GM21717 (cell line): ENCODE results near the gene VGLL3.
"Not testable (repeated sequence)": the region's sequence is repeated elsewhere in the genome, so short reads cannot be mapped to it uniquely, and the experiment has no call there.

Experiments
- ATAC-seq: cut with Tn5 transposase; IDR thresholded peaks from one replicate; pipeline ENCODE4 v1.9.1; 2021; ENCODE audit warnings: mild to moderate bottlenecking, moderate library complexity; ENCODE audit not compliant: unreplicated experiment

Gene VGLL3

GRCh38 chr3:86990734-86991481 is at the start of gene VGLL3:
Gene VGLL3 (minus strand): TSS chr3:86991149. CDS start chr3:86990743, 406 bp downstream.
- ATAC-seq = no peak

- ATAC-seq = no peak
Observed at GRCh38 chr3:87037652-87038051, 46.7 kb upstream of the VGLL3 start.

GRCh38 chr3:87036671-87037070 is 45.7 kb upstream of the VGLL3 start:
- ATAC-seq = no peak

- ATAC-seq = no peak
Observed at GRCh38 chr3:87035339-87035738, 44.4 kb upstream of the VGLL3 start.

DNA sequence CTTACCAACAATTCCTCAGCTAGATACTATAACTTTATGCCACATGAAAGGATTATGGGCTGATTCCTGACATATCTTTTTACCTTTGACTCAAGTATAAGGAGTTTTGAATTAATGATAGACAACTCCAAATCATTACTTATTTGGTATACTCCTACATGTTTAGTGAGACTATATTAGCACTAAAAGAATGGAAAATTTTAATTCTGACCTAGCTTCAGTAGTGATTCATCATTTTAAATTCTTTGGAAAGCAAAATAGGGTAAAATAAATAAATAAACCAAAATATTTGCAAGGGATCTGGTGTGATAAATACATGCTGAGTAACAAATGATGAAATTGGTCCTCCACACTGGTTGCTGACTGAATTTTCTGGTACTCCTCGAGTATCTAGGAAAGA is 42.3 kb upstream of the VGLL3 start:
- no peak for ATAC-seq

GRCh38 chr3:87025661-87026645 is 35.0 kb upstream of the VGLL3 start:
- ATAC-seq = no peak

DNA sequence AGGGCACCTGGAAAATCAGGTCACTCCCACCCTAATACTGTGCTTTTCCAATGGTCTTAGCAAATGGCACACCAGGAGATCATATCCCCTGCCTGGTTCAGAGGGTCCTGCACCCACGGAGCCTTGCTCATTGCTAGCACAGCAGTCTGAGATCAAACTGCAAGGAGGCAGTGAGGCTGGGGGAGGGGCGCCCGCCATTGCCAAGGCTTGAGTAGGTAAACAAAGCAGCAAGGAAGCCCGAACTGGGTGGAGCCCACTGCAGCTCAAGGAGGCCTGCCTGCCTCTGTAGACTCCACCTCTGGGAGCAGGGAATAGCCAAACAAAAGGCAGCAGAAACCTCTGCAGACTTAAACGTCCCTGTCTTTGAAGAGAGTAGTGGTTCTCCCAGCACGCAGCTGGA is 26.4 kb upstream of the VGLL3 start:
- ATAC-seq = not testable (repeated sequence)

GRCh38 chr3:87009271-87009670 is 18.3 kb upstream of the VGLL3 start:
- ATAC-seq = no peak

- ATAC-seq = no peak
Observed at GRCh38 chr3:87006844-87007439, 16.0 kb upstream of the VGLL3 start.

DNA sequence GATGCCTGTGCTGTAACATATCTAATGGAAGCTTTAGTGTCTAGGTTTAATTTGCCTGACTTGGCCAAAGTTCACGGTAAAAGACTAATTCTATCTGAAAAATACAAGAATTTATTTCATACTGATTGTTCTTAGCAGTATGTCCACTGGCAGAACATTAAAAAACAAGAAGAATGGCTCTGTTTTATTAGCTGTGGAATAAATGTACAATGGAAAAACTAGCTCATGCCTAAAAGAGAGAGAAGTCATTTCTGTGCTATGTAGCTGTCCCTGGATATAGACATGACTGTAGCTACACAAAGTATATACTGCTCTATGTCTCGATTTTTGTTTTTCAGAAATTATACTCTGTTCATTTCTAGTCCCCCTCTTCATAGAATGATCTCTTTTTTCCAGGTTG is 13.9 kb upstream of the VGLL3 start:
- ATAC-seq = no peak

DNA sequence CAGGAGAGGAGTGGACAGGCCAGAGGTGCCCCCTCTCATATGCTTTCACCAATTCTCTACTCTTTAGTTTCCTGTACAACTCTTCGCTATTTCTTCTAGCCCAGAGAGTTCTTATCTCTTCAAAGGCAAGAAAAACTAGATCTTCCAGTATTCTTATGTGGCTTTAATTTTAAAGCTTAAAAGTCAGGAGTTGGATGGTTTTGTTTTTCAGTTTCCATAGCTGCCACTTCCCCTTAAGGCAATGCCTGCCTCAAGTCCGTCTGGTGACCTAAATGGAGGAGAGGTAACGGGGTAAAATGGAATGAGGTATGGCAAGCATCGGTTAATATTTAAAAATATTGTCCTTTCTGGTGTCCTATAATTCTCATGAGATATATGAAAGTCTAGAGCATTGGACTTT is 11.4 kb upstream of the VGLL3 start:
- no peak for ATAC-seq

DNA sequence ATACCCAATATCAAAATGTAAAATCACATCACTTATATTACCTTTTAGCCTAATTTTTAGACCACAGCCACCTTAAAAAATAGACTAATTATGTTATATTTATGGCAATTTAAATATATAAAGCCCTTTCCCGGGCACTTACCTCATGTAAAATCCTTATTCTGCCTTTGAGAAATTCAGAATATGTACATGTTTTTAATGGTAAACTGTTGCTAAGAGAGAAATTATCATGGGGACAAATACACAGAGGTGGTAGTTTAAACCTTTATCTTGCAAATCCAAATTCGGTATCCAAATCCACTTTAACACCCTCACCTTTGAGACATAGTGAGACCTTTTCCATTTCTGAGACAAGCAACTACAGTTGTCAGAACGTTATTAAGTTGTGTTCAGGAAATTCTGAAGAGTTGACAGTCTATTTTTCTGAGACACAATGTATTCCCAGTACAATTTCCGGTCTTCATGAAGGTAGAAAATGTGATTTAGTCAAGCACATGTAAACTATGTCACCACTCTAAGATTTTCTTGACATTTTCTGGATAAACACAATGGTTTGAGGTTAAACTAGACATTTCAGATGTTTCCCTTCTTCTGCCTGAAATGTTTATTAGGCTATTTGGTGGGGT is 10.6 kb upstream of the VGLL3 start:
- no peak for ATAC-seq

GRCh38 chr3:87000940-87001339 is 10.0 kb upstream of the VGLL3 start:
- no peak for ATAC-seq

GRCh38 chr3:86998569-86998968 is 7.6 kb upstream of the VGLL3 start:
- no peak for ATAC-seq

- ATAC-seq = no peak
Observed at GRCh38 chr3:86996261-86996955, 5.5 kb upstream of the VGLL3 start.

DNA sequence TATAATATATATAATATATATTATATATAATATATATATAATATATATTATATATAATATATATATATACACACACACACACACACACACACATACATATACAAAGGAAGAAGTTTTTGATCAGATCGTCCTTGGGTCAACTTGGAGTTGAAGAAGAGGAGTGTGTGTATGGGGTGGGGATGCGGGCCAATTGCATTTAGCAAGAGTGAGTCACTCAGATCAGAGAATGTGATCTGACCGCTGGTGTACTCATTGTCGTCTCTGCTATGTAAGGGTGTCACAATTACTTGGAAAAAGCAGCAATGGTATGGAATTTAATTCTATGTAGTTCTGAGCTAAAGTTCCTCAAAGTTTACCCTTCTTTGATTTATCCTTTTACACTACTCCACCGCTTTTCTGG is 4.6 kb upstream of the VGLL3 start:
- ATAC-seq = no peak

DNA sequence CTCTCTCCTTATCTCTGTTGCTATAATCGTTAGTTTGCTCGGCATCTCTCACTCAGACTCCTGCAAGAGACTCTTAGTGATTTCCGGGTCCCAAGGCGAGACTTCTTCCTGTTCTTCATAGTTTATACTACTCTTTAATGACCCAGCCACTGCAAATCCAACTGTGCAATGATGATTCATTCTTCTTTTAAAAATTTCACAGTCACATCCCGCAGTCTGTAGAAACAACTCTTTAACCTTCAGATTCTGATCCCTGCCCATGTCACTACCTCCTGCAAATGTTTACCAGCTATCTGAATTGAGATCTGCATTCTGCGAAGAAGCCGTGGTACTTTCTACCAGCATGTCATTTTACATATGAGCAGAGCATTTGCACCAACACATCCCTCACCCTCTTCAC is 2.8 kb upstream of the VGLL3 start:
- no peak for ATAC-seq

DNA sequence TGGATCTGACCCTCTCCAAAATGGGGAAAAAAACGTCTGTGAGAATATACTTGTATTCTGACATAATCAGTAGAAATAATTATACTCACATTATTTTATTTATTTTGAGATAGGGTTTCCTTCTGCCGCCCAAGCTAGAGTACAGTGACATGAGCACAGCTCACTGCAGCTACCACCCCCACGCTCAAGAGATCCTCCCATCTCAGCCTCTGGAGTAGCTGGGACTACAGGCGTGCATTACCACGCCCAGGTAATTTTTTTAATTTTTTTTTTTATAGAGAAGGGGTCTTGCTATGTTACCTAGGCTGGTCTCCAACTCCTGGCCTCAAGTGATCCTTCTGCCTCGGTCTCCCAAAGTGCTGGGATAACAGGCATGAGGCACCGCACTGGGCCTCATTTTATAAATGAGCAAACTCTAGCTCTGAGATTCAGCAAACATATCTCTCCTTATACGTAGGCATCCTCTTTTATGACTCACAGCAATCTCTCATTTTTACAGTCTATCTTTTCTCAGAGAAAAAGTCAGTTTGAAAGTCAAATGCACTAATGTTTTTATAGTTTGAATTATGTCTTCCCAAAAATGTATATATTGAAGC is 989 bp upstream of the VGLL3 start:
- no peak for ATAC-seq

- no peak for ATAC-seq
Observed at GRCh38 chr3:86991482-86991815, 500 bp upstream of the VGLL3 start.

DNA sequence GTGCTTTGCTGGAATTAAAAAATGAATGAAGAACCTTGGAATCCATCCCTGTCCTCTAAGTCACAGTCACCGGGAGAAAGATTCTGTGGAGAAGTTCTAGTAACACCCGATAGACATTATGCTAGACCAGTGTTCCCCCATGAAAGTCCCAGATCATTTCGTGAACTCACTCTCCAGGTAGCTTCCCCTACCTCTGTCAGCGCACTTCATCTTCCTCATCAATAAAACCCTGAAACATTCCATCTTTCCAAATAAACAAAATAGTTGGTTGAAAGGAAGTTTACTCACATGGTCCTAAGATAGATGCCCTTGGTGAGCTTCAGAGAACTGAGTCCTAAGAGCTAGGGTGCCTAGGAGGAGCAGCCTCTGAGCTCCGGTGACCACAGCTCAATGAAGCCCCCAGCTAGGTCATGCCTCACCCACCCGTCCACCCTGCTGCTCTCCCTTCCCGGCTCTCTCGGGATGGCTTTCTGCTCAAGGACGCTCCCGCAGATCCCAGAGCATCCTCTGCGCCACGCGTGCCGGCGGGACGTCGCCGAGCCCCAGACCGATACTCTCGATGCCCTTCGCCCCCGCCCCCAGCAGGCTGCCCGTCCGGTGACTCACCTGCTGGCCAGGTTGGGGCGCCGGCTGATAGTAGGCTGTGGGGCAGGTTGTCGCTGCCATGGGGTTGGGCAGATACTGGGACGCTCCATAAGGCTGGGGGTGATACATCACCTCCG is 776 bp downstream of the VGLL3 start:
- ATAC-seq = no peak
